MCF 10A (cell line): Measurements from ENCODE around the gene PCDHGB1. TPM values are rescaled to one million over a fixed set of nuclear protein-coding genes. Genes with fewer than 3 reads are reported as not detected.

Experiments used
- BruUV-seq: library from RNA; stranded (reverse); fragments of 400-500 nt; replicated peaks from 2 replicates; lab custom pipeline; 2021; lab: Mats Ljungman, UMichigan
- CTCF ChIA-PET: fragments of 300-600 bp; sonication (Branson Sonifier 250); formaldehyde crosslinking; extraction: SDS; loops from one replicate; lab custom pipeline; 2021; ENCODE audit warnings: antibody characterized with exemption, inconsistent platforms; lab: Yijun Ruan, JAX
- POLR2A ChIA-PET: fragments of 300-600, 350-650 bp; sonication (Branson Sonifier 250); formaldehyde crosslinking; extraction: SDS; loops from one replicate; lab custom pipeline; 2020; ENCODE audit warnings: antibody characterized with exemption, inconsistent platforms; lab: Yijun Ruan, JAX
- DNase-seq: peaks from one replicate; pipeline ENCODE4 v3.0.0-alpha.2; 2018; ENCODE audit not compliant: unreplicated experiment
- H3K27ac Mint-ChIP-seq: one replicate; pipeline ENCODE4 v1.8.0; 2022; ENCODE audit warnings: mild to moderate bottlenecking, low read depth, mixed read lengths; ENCODE audit not compliant: unreplicated experiment
- H3K27me3 Mint-ChIP-seq: one replicate; pipeline ENCODE4 v1.8.0; 2022; ENCODE audit warnings: mixed read lengths; ENCODE audit not compliant: insufficient read depth, unreplicated experiment
- H3K36me3 Mint-ChIP-seq: one replicate; pipeline ENCODE4 v1.8.0; 2022; ENCODE audit warnings: mild to moderate bottlenecking, moderate library complexity, mixed read lengths; ENCODE audit not compliant: insufficient read depth, unreplicated experiment
- H3K4me1 Mint-ChIP-seq: one replicate; pipeline ENCODE4 v1.8.0; 2022; ENCODE audit warnings: mixed read lengths; ENCODE audit not compliant: insufficient read depth, unreplicated experiment
- H3K4me3 Mint-ChIP-seq: one replicate; pipeline ENCODE4 v1.8.0; 2022; ENCODE audit warnings: mild to moderate bottlenecking, moderate library complexity, mixed read lengths; ENCODE audit not compliant: unreplicated experiment
- H3K9me3 Mint-ChIP-seq: one replicate; pipeline ENCODE4 v1.8.0; 2022; ENCODE audit warnings: mixed read lengths; ENCODE audit not compliant: unreplicated experiment
- CTCF ChIP-seq: fragments of 200-600 bp; IDR thresholded peaks from one replicate; pipeline ENCODE4 v1.8.0; 2022; ENCODE audit warnings: antibody characterized with exemption, mild to moderate bottlenecking; ENCODE audit not compliant: unreplicated experiment
- intact Hi-C: fragments of 100-400 bp; cut with micrococcal nuclease; formaldehyde crosslinking; loops from 2 replicates; pipeline ENCODE4 v1.14.1; 2022
- total RNA-seq: library from RNA; stranded (reverse); gene quantifications from 2 replicates; pipeline ENCODE4 v1.2.3, GENCODE V29; 2022

The PCDHGB1 gene
- total RNA-seq, 1 experiment from 2014 or later: 0.19 TPM

DNA sequence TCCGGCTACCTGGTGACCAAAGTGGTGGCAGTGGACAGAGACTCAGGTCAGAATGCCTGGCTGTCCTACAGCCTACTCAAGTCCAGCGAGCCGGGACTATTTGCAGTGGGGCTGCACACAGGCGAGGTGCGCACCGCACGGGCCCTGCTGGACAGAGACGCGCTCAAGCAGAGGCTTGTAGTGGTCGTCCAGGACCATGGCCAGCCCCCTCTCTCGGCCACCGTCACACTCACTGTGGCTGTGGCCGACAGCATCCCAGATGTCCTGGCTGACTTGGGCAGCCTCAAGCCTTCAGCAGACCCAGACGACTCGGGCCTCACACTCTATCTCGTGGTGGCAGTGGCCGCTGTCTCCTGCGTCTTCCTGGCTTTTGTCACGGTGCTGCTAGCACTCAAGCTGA, 7.1 kb downstream of the PCDHGB1 start:
- no TSS peak for BruUV-seq
- no peaks in the 10 kb centered on the region for H3K36me3 Mint-ChIP-seq
- no peak overlapping the region for H3K27ac Mint-ChIP-seq
- no peaks in the 10 kb centered on the region for H3K4me1 Mint-ChIP-seq
- intact Hi-C loops: no loop called here
- ChIA-PET POLR2A (no interaction called here), CTCF (no interaction called here)
- H3K4me3 Mint-ChIP-seq: no peak overlapping the region
- DNase-seq: no peak
- peaks cover 46% of the 10 kb centered on the region for H3K9me3 Mint-ChIP-seq
- no peak for TF ChIP-seq CTCF
- H3K27me3 Mint-ChIP-seq: no peaks in the 10 kb centered on the region

- H3K36me3 Mint-ChIP-seq: peaks cover 5% of the 10 kb centered on the region
- intact Hi-C loops: no loop called here
- no peak within 1 kb of the TSS for H3K27ac Mint-ChIP-seq
- peak; percentile 26 for TF ChIP-seq CTCF
- H3K9me3 Mint-ChIP-seq: peaks cover 57% of the 10 kb centered on the region
- BruUV-seq: no TSS peak
- H3K4me3 Mint-ChIP-seq: peak within 1 kb of the TSS; percentile 7
- DNase-seq: peak; percentile 39
- H3K4me1 Mint-ChIP-seq: no peaks in the 10 kb centered on the region
- ChIA-PET CTCF (interaction anchor here (0.5 to 1.1 kb wide), 7 partner anchors 12 to 432 kb away, joined by 3 to 5 read pairs (median 3); no protein-coding TSS in a partner anchor), POLR2A (no interaction called here)
- H3K27me3 Mint-ChIP-seq: no peaks in the 10 kb centered on the region
Measured at GRCh38 chr5:141359790-141360426, 10.0 kb downstream of the PCDHGB1 start, which contains the start of gene PCDHGB2. Gene PCDHGB2, plus strand, starts transcription at chr5:141359994. Its CDS starts 142 bp downstream, at chr5:141360136.

GRCh38 chr5:141360685-141361084, 10.8 kb downstream of the PCDHGB1 start:
- Mint-ChIP-seq H3K9me3 (peaks cover 53% of the 10 kb centered on the region), H3K4me1 (no peaks in the 10 kb centered on the region), H3K27ac (no peak overlapping the region), H3K27me3 (no peaks in the 10 kb centered on the region), H3K36me3 (peaks cover 5% of the 10 kb centered on the region), H3K4me3 (no peak overlapping the region)
- BruUV-seq: no TSS peak
- ChIA-PET POLR2A (no interaction called here), CTCF (interaction anchor here (0.6 to 1.1 kb wide), 4 partner anchors 20 to 433 kb away, joined by 3 to 5 read pairs (median 4); no protein-coding TSS in a partner anchor)
- intact Hi-C loops: no loop called here
- DNase-seq: no peak
- no peak for TF ChIP-seq CTCF

DNA sequence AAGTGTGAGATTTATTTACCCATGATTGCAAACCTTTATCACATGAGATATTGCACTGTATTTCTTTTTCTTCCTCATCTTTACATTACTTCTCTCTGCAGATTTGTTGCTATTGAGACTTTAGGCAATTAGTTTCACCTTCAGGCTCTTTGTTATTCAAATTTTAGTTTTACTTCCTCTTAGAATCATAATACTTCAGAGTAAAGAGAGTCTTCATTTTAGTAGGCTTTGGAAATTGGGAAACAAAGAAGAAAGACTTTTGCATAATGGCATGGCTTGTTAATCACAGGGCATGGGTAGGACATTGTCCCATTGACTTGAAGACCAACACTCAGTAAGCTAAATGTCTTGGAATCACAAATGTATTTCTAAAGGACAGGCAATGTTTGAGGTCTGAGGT, 12.8 kb downstream of the PCDHGB1 start:
- BruUV-seq: no TSS peak
- ChIA-PET CTCF (interaction anchor here (0.6 to 1.2 kb wide), 3 partner anchors 147 to 546 kb away, joined by 3 to 4 read pairs (median 3); no protein-coding TSS in a partner anchor), POLR2A (no interaction called here)
- TF ChIP-seq CTCF: no peak
- Mint-ChIP-seq H3K36me3 (peaks cover 5% of the 10 kb centered on the region), H3K4me1 (no peaks in the 10 kb centered on the region), H3K4me3 (no peak overlapping the region), H3K27ac (no peak overlapping the region), H3K27me3 (no peaks in the 10 kb centered on the region), H3K9me3 (peaks cover 41% of the 10 kb centered on the region)
- DNase-seq: no peak
- intact Hi-C loops: no loop called here
